ENCODE measurements around the gene TSPAN19. TPM values are rescaled to one million over a fixed set of nuclear protein-coding genes. Genes with fewer than 3 reads are reported as not detected.

Gene TSPAN19
- polyA plus RNA-seq, 1 donor (not counting 4 experiments of a cell fraction or from before 2014, with no cell fraction given) = 0.05 TPM

DNA sequence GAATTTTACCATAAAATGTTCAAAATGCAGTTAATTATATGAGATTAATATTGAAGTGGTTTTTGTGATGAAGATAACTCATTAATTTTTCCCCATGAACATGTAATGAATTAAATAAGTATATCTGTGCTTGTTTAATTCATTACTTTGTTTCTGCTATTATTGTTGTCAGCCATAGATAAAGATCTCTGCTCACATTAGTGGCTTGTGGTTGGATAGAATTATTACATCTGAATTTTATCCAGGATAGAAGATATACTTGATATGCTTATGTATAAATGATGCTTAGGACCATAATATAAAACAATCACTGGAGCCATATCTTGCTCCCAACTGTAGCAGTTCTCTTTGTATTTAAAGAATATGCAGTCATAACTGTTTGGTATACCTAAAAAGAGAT is 18.5 kb downstream of the TSPAN19 start:
- no peak for FAIRE-seq

GRCh38 chr12:85017133-85017532 is 18.9 kb downstream of the TSPAN19 start:
- Histone ChIP-seq H3K9ac (ENCODE audit: control insufficient read depth, extremely low read depth, insufficient read depth, low read length) (no peak overlapping the region), H4K20me1 (ENCODE audit: control insufficient read depth, extremely low read depth, insufficient read depth, low read length) (no peaks in the 10 kb centered on the region), H3K4me2 (ENCODE audit: control insufficient read depth, extremely low read depth, insufficient read depth, low read depth, low read length) (peak overlapping the region; percentile 34), H3K4me1 (ENCODE audit: control insufficient read depth, extremely low read depth, insufficient read depth, low read length) (peaks cover 18% of the 10 kb centered on the region), H2AFZ (ENCODE audit: control insufficient read depth, low read length) (peak overlapping the region; percentile 54), H3K9me1 (ENCODE audit: control insufficient read depth, extremely low read depth, insufficient read depth, low read length) (no peaks in the 10 kb centered on the region), H3K36me3 (ENCODE audit: control insufficient read depth in 2 of 2, extremely low read depth in 1 of 2, insufficient read depth in 2 of 2, low read length in 2 of 2) (no peaks in the 10 kb centered on the region), H3K79me2 (ENCODE audit: control insufficient read depth, insufficient read depth, low read length) (no peaks in the 10 kb centered on the region), H3K4me3 (ENCODE audit: control insufficient read depth in 2 of 3, extremely low read depth in 1 of 3, insufficient read depth in 2 of 3, low read depth in 1 of 3, low read length in 3 of 3) (no peak overlapping the region), H3K9me3 (ENCODE audit: control insufficient read depth, low read depth, low read length) (no peaks in the 10 kb centered on the region), H3K27ac (ENCODE audit: control insufficient read depth, insufficient read depth, low read length) (peak overlapping the region; percentile 77), H3K27me3 (ENCODE audit: control insufficient read depth, extremely low read depth, insufficient read depth, low read length) (no peaks in the 10 kb centered on the region)
- FAIRE-seq (no peak), DNase-seq (ENCODE audit: low read depth, low spot score) (no peak)
- no peak for TF ChIP-seq CTCF (optimal IDR thresholded peaks at IDR 0.05 in 1 of 3, IDR thresholded peaks at IDR 0.05 in 1 of 3, conservative IDR thresholded peaks at IDR 0.05 in 1 of 3; ENCODE audit: extremely low read depth in 1 of 3, insufficient read depth in 2 of 3, low read length in 3 of 3)
- no peak for TF ChIP-seq EZH2 (IDR thresholded peaks at IDR 0.05; ENCODE audit: low read length)
- dilution Hi-C loops (cut with MboI; ENCODE audit: extremely low pct_ligation_motif_present, low sequenced_read_pairs) = no loop called here

More for the DNA sequence above, 18.5 kb downstream of the TSPAN19 start:
- no peaks in the 10 kb centered on the region for H3K36me3 ChIP-seq (ENCODE audit: control insufficient read depth in 2 of 2, extremely low read depth in 1 of 2, insufficient read depth in 2 of 2, low read length in 2 of 2)
- H3K79me2 ChIP-seq (ENCODE audit: control insufficient read depth, insufficient read depth, low read length) = no peaks in the 10 kb centered on the region
- TF ChIP-seq EZH2 (IDR thresholded peaks at IDR 0.05; ENCODE audit: low read length) = no peak
- H3K4me1 ChIP-seq (ENCODE audit: control insufficient read depth, extremely low read depth, insufficient read depth, low read length) = peaks cover 18% of the 10 kb centered on the region
- no peak overlapping the region for H3K4me2 ChIP-seq (ENCODE audit: control insufficient read depth, extremely low read depth, insufficient read depth, low read depth, low read length)
- dilution Hi-C loops (cut with MboI; ENCODE audit: extremely low pct_ligation_motif_present, low sequenced_read_pairs) = no loop called here
- no peaks in the 10 kb centered on the region for H3K27me3 ChIP-seq (ENCODE audit: control insufficient read depth, extremely low read depth, insufficient read depth, low read length)
- H3K27ac ChIP-seq (ENCODE audit: control insufficient read depth, insufficient read depth, low read length) = no peak overlapping the region
- H3K4me3 ChIP-seq (ENCODE audit: control insufficient read depth in 2 of 3, extremely low read depth in 1 of 3, insufficient read depth in 2 of 3, low read depth in 1 of 3, low read length in 3 of 3) = no peak overlapping the region
- H3K9me1 ChIP-seq (ENCODE audit: control insufficient read depth, extremely low read depth, insufficient read depth, low read length) = no peaks in the 10 kb centered on the region
- no peaks in the 10 kb centered on the region for H3K9me3 ChIP-seq (ENCODE audit: control insufficient read depth, low read depth, low read length)
- H3K9ac ChIP-seq (ENCODE audit: control insufficient read depth, extremely low read depth, insufficient read depth, low read length) = no peak overlapping the region
- no peak overlapping the region for H2AFZ ChIP-seq (ENCODE audit: control insufficient read depth, low read length)
- no peaks in the 10 kb centered on the region for H4K20me1 ChIP-seq (ENCODE audit: control insufficient read depth, extremely low read depth, insufficient read depth, low read length)
- no peak for DNase-seq (ENCODE audit: low read depth, low spot score)

DNA sequence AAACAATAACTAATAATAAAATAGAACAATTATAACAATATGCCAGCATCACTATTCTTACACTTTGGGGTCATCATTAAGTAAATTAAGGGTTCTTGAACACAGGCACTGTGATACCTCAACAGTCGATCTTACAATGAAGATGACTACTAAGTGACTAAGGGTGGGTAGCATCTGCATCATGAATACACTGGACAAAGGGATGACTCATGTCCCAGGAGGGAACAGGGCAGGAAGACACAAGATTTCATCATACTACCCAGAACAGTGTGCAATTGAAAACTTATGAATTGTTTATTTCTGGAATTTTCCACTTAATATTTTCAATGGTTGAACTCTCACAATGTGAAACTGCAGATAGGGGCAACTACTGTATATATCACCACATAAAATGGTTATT is 19.7 kb downstream of the TSPAN19 start:
- FAIRE-seq (peak; percentile 86), DNase-seq (ENCODE audit: low read depth, low spot score) (peak; percentile 61)
- dilution Hi-C loops (cut with MboI; ENCODE audit: extremely low pct_ligation_motif_present, low sequenced_read_pairs) = no loop called here
- Histone ChIP-seq H4K20me1 (ENCODE audit: control insufficient read depth, extremely low read depth, insufficient read depth, low read length) (no peaks in the 10 kb centered on the region), H3K36me3 (ENCODE audit: control insufficient read depth in 2 of 2, extremely low read depth in 1 of 2, insufficient read depth in 2 of 2, low read length in 2 of 2) (no peaks in the 10 kb centered on the region), H3K27me3 (ENCODE audit: control insufficient read depth, extremely low read depth, insufficient read depth, low read length) (no peaks in the 10 kb centered on the region), H3K9ac (ENCODE audit: control insufficient read depth, extremely low read depth, insufficient read depth, low read length) (no peak overlapping the region), H3K4me3 (ENCODE audit: control insufficient read depth in 2 of 3, extremely low read depth in 1 of 3, insufficient read depth in 2 of 3, low read depth in 1 of 3, low read length in 3 of 3) (no peak overlapping the region), H3K9me3 (ENCODE audit: control insufficient read depth, low read depth, low read length) (no peaks in the 10 kb centered on the region), H3K27ac (ENCODE audit: control insufficient read depth, insufficient read depth, low read length) (peak overlapping the region; percentile 77), H2AFZ (ENCODE audit: control insufficient read depth, low read length) (no peak overlapping the region), H3K79me2 (ENCODE audit: control insufficient read depth, insufficient read depth, low read length) (no peaks in the 10 kb centered on the region), H3K4me2 (ENCODE audit: control insufficient read depth, extremely low read depth, insufficient read depth, low read depth, low read length) (peak overlapping the region; percentile 34), H3K9me1 (ENCODE audit: control insufficient read depth, extremely low read depth, insufficient read depth, low read length) (no peaks in the 10 kb centered on the region), H3K4me1 (ENCODE audit: control insufficient read depth, extremely low read depth, insufficient read depth, low read length) (peaks cover 18% of the 10 kb centered on the region)
- TF ChIP-seq EZH2 (IDR thresholded peaks at IDR 0.05; ENCODE audit: low read length) (no peak), CTCF (optimal IDR thresholded peaks at IDR 0.05 in 1 of 3, IDR thresholded peaks at IDR 0.05 in 1 of 3, conservative IDR thresholded peaks at IDR 0.05 in 1 of 3; ENCODE audit: extremely low read depth in 1 of 3, insufficient read depth in 2 of 3, low read length in 3 of 3) (no peak)

Measured in keratinocyte (primary cell).